Right lobe of liver (tissue), 6 donors: ENCODE data around the gene PODXL. TPM values are rescaled to one million over a fixed set of nuclear protein-coding genes. Genes with fewer than 3 reads are reported as not detected.
A peak's percentile ranks its signal among the peaks of the same experiment; 100 is the strongest.

Source experiments
- ATAC-seq, 4 donors: fragments of 200-7000 bp; cut with Tn5 transposase; one replicate each; pipeline ENCODE4 v1.9.1; 2020; ENCODE audit warnings: mild to moderate bottlenecking in 4 of 4, moderate library complexity in 4 of 4
- DNase-seq, 3 donors: peaks; one replicate each; pipeline ENCODE4 v3.0.0-alpha.2; 2020
- H3K27ac ChIP-seq, 3 donors: fragments of 200-600 bp; one replicate each; pipeline ENCODE4 v1.8.0; 2022
- H3K27me3 ChIP-seq, 2 donors: fragments of 200-600 bp; one replicate each; pipeline ENCODE4 v1.8.0; 2022
- H3K36me3 ChIP-seq, 4 donors: fragments of 200-600 bp; sonication (generic) in 1 of 4; one replicate each; pipeline versions ENCODE4 v1.5.1 to v1.8.0; 2017 to 2022; ENCODE audit warnings: control low read depth in 1 of 4
- H3K4me1 ChIP-seq, 4 donors: fragments of 200-600 bp; sonication (generic) in 1 of 4; one replicate each; pipeline versions ENCODE4 v1.5.1 to v1.8.0; 2017 to 2022; ENCODE audit warnings: control low read depth in 1 of 4
- H3K4me3 ChIP-seq, 3 donors: fragments of 200-600 bp; one replicate each; pipeline ENCODE4 v1.8.0; 2022
- H3K9me3 ChIP-seq, 4 donors: fragments of 200-600 bp; sonication (generic) in 1 of 4; one replicate each; pipeline versions ENCODE4 v1.5.1 to v1.8.0; 2017 to 2022; ENCODE audit warnings: control low read depth in 1 of 4
- POLR2A ChIP-seq: fragments of 450-650 bp; IDR thresholded peaks from one replicate; pipeline ENCODE4 v1.6.1; 2017; ENCODE audit warnings: antibody characterized with exemption, mild to moderate bottlenecking
- WGBS: methylation state at CpG from one replicate; pipeline ENCODE4 v1.1.6; 2018; ENCODE audit warnings: low coverage, low lambda C conversion rate; ENCODE audit not compliant: insufficient coverage; ENCODE audit errors: missing lambda C conversion rate; 5-methylcytosine and 5-hydroxymethylcytosine counted together
- intact Hi-C, 2 donors: fragments of 100-400 bp; cut with DNase I; formaldehyde crosslinking; loops; one replicate each; pipeline versions ENCODE4 v1.11.2 to v1.14.1; 2022
- total RNA-seq, 6 experiments: library from RNA; depleted of rRNA in 2 of 6; stranded (reverse); fragments of >200 nt in 2 of 6; fragmentation: NEBNext Ultra II Directional in 3 of 6; extraction: Animal tissue kit (Norgen Biotek cat#: 25700) in 3 of 6; gene quantifications; one replicate each; pipeline versions ENCODE4 v1.1.0 to v1.2.4, GENCODE V29; 2016 to 2023
- TF ChIP-seq, protein P1 (sequence below), 4 donors: fragments of 200-600 bp in 3 of 4; fragments of 450-650 bp in 1 of 4; IDR thresholded peaks; one replicate each; pipeline versions ENCODE4 v1.5.1 to v1.8.0; 2016 to 2022; ENCODE audit warnings: antibody characterized with exemption in 4 of 4, mild to moderate bottlenecking in 2 of 4
- donor health status: DM: no; HTN: yes; CAD: no.
- donor health status: DM: no; HTN: no; CAD: no.
- donor health status: DM: no; HTN: no; CAD: no.
- donor health status: DM: no; HTN: yes; CAD: no.
- donor health status: DM: no; HTN: yes; CAD: no.

PODXL gene
- total RNA-seq, 6 experiments from 2014 or later: 2.1 to 11.4 (median 3.4) TPM

DNA sequence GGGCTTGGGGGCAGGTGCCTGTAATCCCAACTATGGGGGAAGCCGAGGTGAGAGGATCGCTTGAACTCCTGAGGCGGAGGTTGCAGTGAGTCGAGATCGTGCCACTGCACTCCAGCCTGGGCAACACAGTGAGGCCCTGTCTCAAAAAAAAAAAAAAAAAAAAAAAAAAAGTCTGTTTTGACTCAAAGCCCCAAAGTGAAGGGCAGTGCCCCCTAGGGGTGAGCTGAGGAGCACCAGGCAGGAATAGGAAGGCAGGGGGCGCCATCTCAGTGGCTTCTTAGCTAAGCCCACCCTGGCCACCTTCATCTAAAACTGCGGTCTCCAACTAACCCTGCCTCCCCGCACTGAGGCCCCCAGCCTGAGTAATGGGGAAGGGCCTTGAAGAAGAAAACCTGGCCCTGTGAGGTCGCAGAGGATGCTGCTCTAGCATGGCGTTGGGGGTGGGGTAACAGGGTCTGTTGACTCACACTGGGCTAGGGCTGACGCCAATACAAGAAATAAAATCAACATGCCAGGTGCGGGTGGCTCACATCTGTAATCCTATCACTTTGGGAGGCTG, 9.8 kb downstream of the PODXL start:
- DNase-seq (no peak), ATAC-seq (peak in 1 of 4 donors; percentile 17)
- intact Hi-C loops: no loop called here
- H3K4me3 ChIP-seq: no peak overlapping the region
- no peak overlapping the region for H3K27ac ChIP-seq
- H3K9me3 ChIP-seq: no peaks in the 10 kb centered on the region
- 58% methylated on average over 7 of the region's 12 CpGs for WGBS
- peaks cover 0 to 3% (median 0%) of the 10 kb centered on the region in 4 donors for H3K4me1 ChIP-seq
- no peaks in the 10 kb centered on the region for H3K36me3 ChIP-seq
- TF ChIP-seq, protein P1, sequence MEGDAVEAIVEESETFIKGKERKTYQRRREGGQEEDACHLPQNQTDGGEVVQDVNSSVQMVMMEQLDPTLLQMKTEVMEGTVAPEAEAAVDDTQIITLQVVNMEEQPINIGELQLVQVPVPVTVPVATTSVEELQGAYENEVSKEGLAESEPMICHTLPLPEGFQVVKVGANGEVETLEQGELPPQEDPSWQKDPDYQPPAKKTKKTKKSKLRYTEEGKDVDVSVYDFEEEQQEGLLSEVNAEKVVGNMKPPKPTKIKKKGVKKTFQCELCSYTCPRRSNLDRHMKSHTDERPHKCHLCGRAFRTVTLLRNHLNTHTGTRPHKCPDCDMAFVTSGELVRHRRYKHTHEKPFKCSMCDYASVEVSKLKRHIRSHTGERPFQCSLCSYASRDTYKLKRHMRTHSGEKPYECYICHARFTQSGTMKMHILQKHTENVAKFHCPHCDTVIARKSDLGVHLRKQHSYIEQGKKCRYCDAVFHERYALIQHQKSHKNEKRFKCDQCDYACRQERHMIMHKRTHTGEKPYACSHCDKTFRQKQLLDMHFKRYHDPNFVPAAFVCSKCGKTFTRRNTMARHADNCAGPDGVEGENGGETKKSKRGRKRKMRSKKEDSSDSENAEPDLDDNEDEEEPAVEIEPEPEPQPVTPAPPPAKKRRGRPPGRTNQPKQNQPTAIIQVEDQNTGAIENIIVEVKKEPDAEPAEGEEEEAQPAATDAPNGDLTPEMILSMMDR (IDR thresholded peaks at IDR 0.05): peak in 3 of 4 donors; percentile 27 to 37 (median 29)
- no peak for TF ChIP-seq POLR2A
- H3K27me3 ChIP-seq: no peaks in the 10 kb centered on the region

DNA sequence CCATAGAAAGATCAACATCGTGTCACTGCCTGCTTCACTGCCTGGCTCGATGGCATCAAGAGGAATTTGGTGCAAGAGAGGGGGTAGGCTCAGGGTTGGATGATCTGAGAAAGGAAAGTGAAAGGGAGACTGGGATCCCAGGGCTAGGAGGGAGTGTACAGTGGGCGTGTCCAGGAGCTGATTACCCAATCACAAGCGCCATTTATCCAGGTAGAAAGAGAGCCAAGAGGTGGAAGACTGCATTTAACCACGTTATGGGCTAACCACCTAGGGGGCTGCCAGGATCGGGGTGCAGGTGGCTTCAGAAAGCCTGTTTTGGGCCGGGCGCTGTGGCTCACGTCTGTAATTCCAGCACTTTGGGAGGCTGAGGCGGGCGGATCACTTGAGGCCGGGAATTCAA, 10.3 kb downstream of the PODXL start:
- DNase-seq (no peak), ATAC-seq (peak; percentile 34 to 83 (median 68))
- H3K36me3 ChIP-seq: no peaks in the 10 kb centered on the region
- no peak overlapping the region for H3K4me3 ChIP-seq
- WGBS: 58% methylated on average over 7 of the region's 12 CpGs
- no peak overlapping the region for H3K27ac ChIP-seq
- H3K9me3 ChIP-seq: no peaks in the 10 kb centered on the region
- intact Hi-C loops: no loop called here
- peaks cover 0 to 3% (median 0%) of the 10 kb centered on the region in 4 donors for H3K4me1 ChIP-seq
- TF ChIP-seq, protein P1 (IDR thresholded peaks at IDR 0.05): no peak
- no peak for TF ChIP-seq POLR2A
- no peaks in the 10 kb centered on the region for H3K27me3 ChIP-seq

DNA sequence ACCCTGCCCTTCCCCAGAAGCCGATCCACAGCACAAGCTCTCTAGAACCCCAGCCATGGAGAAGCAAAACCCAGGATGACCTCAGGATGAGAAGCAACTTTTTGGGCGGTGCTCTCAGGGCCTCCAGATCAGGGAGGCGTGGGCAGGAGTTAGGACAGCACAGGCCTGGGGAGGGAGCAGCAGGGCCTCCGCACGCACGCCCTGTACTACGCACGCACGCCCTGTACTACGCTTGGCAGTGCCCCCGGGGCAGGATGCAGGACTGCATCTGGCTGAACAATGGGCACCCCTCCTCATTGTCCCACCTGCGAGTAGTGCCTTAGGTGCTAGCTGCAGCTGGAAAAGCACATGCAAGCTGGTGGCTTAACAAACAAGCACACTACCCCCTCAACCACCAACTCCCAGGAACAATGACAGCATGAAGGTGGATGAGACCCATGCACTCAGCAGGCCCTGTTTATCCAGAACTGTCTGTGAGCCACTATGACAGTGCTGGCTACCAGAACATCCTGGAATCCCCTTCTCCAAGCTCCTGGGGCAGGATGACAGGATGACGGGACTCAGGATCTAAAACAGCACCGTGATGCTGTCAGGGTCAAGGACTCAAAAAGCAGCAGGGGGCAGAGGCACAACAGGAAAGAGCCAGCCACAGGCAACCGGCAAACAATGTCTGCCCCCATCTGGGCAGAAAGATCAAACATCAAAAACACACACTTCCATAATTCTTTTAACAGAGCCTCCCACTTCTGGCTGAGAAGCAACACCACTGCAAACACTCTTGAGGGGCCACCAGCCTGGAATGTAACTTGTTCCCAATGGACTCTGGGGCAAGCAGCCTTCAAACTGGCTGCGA, 11.8 kb downstream of the PODXL start:
- no peak for TF ChIP-seq POLR2A
- TF ChIP-seq, protein P1 (IDR thresholded peaks at IDR 0.05): no peak
- H3K27me3 ChIP-seq: no peaks in the 10 kb centered on the region
- intact Hi-C loops: no loop called here
- H3K27ac ChIP-seq: no peak overlapping the region
- H3K36me3 ChIP-seq: no peaks in the 10 kb centered on the region
- WGBS: 30% methylated on average over 3 of the region's 16 CpGs
- H3K9me3 ChIP-seq: no peaks in the 10 kb centered on the region
- H3K4me3 ChIP-seq: no peak overlapping the region
- peak in 2 of 4 donors; percentile 12 to 27 for ATAC-seq
- H3K4me1 ChIP-seq: peaks cover 0 to 6% (median 0%) of the 10 kb centered on the region in 4 donors
- DNase-seq: no peak

DNA sequence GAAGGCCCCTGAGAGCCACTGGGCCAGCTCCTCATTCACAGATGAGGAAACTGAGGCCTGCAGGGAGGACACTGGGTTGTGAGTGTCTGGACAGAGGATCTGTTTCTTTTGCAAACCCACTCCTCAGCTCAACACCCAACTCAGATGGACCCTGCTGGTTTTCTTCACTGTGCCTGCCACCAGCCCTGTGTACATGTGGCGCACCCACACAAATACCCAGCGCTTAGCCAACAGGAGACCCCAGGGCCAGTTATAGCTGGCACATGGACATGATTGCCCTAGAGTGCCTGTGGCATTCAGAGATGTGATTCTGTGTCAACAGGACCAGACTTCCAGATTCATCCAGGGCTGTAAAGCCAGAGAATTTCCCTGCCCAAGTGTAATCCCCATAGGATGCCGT, 12.4 kb downstream of the PODXL start:
- no peak for DNase-seq
- peaks cover 0 to 6% (median 0%) of the 10 kb centered on the region in 4 donors for H3K4me1 ChIP-seq

More for the DNA sequence above, 12.4 kb downstream of the PODXL start:
- intact Hi-C loops: no loop called here
- H3K36me3 ChIP-seq: no peaks in the 10 kb centered on the region
- H3K4me3 ChIP-seq: no peak overlapping the region
- H3K27me3 ChIP-seq: no peaks in the 10 kb centered on the region
- WGBS: no CpG with 5 or more reads among the region's 3 CpGs
- no peaks in the 10 kb centered on the region for H3K9me3 ChIP-seq
- TF ChIP-seq POLR2A: no peak
- TF ChIP-seq, protein P1 (IDR thresholded peaks at IDR 0.05): no peak
- no peak overlapping the region for H3K27ac ChIP-seq
- ATAC-seq: no peak
